B cell (primary cell): Measurements from ENCODE around the gene RABAC1. TPM values are rescaled to one million over a fixed set of nuclear protein-coding genes. Genes with fewer than 3 reads are reported as not detected.

Source experiments
- ATAC-seq: fragments of 200-7000 bp; cut with Tn5 transposase; one replicate; pipeline ENCODE4 v1.10.0; 2021; ENCODE audit warnings: low read depth, mild to moderate bottlenecking, moderate number of reproducible peaks, moderate library complexity
- CTCF ChIA-PET: fragments of 350-600 bp; sonication (Branson Sonifier 250); formaldehyde crosslinking; loops from one replicate; lab custom pipeline; 2021; ENCODE audit warnings: antibody characterized with exemption, inconsistent platforms; lab: Charles Lee
- POLR2A ChIA-PET: fragments of 350-600 bp; sonication (Branson Sonifier 250); formaldehyde crosslinking; loops from one replicate; lab custom pipeline; 2021; ENCODE audit warnings: antibody characterized with exemption; lab: Charles Lee
- DNase-seq: peaks from one replicate; pipeline ENCODE4 v3.0.0; 2013
- H2AFZ ChIP-seq: 2 replicates; pipeline ENCODE4 v1.6.1; 2012; ENCODE audit warnings: mild to moderate bottlenecking, low read depth, low read length; ENCODE audit not compliant: insufficient read depth, poor library complexity, severe bottlenecking
- H3K27ac ChIP-seq, 2 donors: 1 replicate in 1 of 2; 2 replicates in 1 of 2; pipeline ENCODE4 v1.5.1; 2012 to 2013; ENCODE audit warnings: low read length in 2 of 2, mild to moderate bottlenecking in 2 of 2, moderate library complexity in 1 of 2
- H3K27me3 ChIP-seq, 4 experiments: fragments of 200-600 bp in 1 of 4; sonication (generic) in 1 of 4; replicated peaks in 1 of 4; 1 replicate in 2 of 4; 2 replicates in 2 of 4; pipeline versions ENCODE4 v1.6.1 to v1.7.0; 2013 to 2016; ENCODE audit warnings: low read length in 3 of 4, mild to moderate bottlenecking in 2 of 4, mixed read lengths in 1 of 4, moderate library complexity in 1 of 4; ENCODE audit not compliant: insufficient read depth in 4 of 4, control insufficient read depth in 3 of 4; ENCODE audit errors: control extremely low read depth in 1 of 4
- H3K36me3 ChIP-seq, 2 experiments: replicated peaks in 1 of 2; 1 replicate in 1 of 2; 2 replicates in 1 of 2; pipeline versions ENCODE4 v1.6.1 to v1.7.1; 2013; ENCODE audit warnings: low read length in 1 of 2; ENCODE audit not compliant: insufficient read depth in 2 of 2, control insufficient read depth in 1 of 2; ENCODE audit errors: control extremely low read depth in 1 of 2, extremely low read depth in 1 of 2
- H3K4me1 ChIP-seq, 2 donors: fragments of 200-600 bp in 1 of 2; sonication (generic) in 1 of 2; 1 replicate in 1 of 2; 2 replicates in 1 of 2; pipeline versions ENCODE4 v1.5.1 to v1.6.1; 2013 to 2017; ENCODE audit warnings: low read length in 2 of 2; ENCODE audit not compliant: control insufficient read depth in 2 of 2, insufficient read depth in 2 of 2
- H3K4me2 ChIP-seq: replicated peaks from 2 replicates; pipeline ENCODE3; 2012; ENCODE audit warnings: mild to moderate bottlenecking, low read depth, low read length; ENCODE audit not compliant: poor library complexity, severe bottlenecking
- H3K4me3 ChIP-seq, 5 experiments: fragments of 200-600 bp in 1 of 5; sonication (generic) in 1 of 5; 1 replicate in 3 of 5; 2 replicates in 2 of 5; pipeline versions ENCODE4 v1.5.1 to v1.7.0; 2011 to 2016; ENCODE audit warnings: low read length in 4 of 5, mild to moderate bottlenecking in 4 of 5, low read depth in 2 of 5, control low read depth in 1 of 5, moderate library complexity in 1 of 5; ENCODE audit not compliant: insufficient read depth in 1 of 5; ENCODE audit errors: control extremely low read depth in 1 of 5, extremely low read depth in 1 of 5
- H3K79me2 ChIP-seq: fragments of 200-600 bp; sonication (generic); one replicate; pipeline ENCODE4 v1.6.0; 2016; ENCODE audit warnings: low read length; ENCODE audit not compliant: control insufficient read depth, insufficient read depth
- H3K9ac ChIP-seq: fragments of 200-600 bp; sonication (generic); 2 replicates; pipeline ENCODE4 v1.6.1; 2017; ENCODE audit warnings: mild to moderate bottlenecking, low read length, moderate library complexity
- H3K9me3 ChIP-seq, 3 donors: one replicate each; pipeline versions ENCODE4 v1.6.1 to v1.7.1; 2013; ENCODE audit warnings: low read length in 2 of 3; ENCODE audit not compliant: control insufficient read depth in 2 of 3, insufficient read depth in 1 of 3; ENCODE audit errors: control extremely low read depth in 1 of 3
- H4K20me1 ChIP-seq: 2 replicates; pipeline ENCODE4 v1.6.0; 2012; ENCODE audit warnings: mild to moderate bottlenecking, low read length; ENCODE audit not compliant: insufficient read depth, control insufficient read depth, poor library complexity, severe bottlenecking
- H3K27ac Mint-ChIP-seq: one replicate; pipeline ENCODE4 v1.8.0; 2021; ENCODE audit warnings: mixed read lengths
- H3K27me3 Mint-ChIP-seq: one replicate; pipeline ENCODE4 v1.8.0; 2021; ENCODE audit warnings: mixed read lengths
- H3K4me1 Mint-ChIP-seq: one replicate; pipeline ENCODE4 v1.8.0; 2021; ENCODE audit warnings: mixed read lengths
- H3K4me3 Mint-ChIP-seq: one replicate; pipeline ENCODE4 v1.8.0; 2021; ENCODE audit warnings: mixed read lengths
- H3K9me3 Mint-ChIP-seq: one replicate; pipeline ENCODE4 v1.8.0; 2022; ENCODE audit warnings: mixed read lengths; ENCODE audit not compliant: insufficient read depth
- CTCF ChIP-seq: fragments of 200-600 bp; IDR thresholded peaks from one replicate; pipeline ENCODE4 v1.8.0; 2022; ENCODE audit warnings: antibody characterized with exemption, mild to moderate bottlenecking
- EZH2 ChIP-seq: IDR thresholded peaks from 2 replicates; pipeline ENCODE4 v1.6.1; 2012; ENCODE audit warnings: borderline replicate concordance, low read depth, mild to moderate bottlenecking, moderate library complexity, low read length; ENCODE audit not compliant: insufficient read depth, poor library complexity, severe bottlenecking
- WGBS: methylation state at CpG from one replicate; pipeline ENCODE4 v1.1.5; 2013; ENCODE audit warnings: missing lambda C conversion rate; ENCODE audit not compliant: insufficient coverage; 5-methylcytosine and 5-hydroxymethylcytosine counted together
- intact Hi-C: fragments of 100-400 bp; cut with micrococcal nuclease; formaldehyde crosslinking; loops from one replicate; pipeline ENCODE4 v1.10.0; 2022
- polyA plus RNA-seq: library from polyadenylated mRNA; depleted of rRNA; stranded (reverse); fragments of >200 nt; gene quantifications from 2 replicates; pipeline ENCODE4 v1.2.3, GENCODE V29; 2012
- total RNA-seq, 2 donors: library from RNA; stranded (reverse); fragments of 120-200 nt in 1 of 2; gene quantifications; 1 replicate in 1 of 2; 2 replicates in 1 of 2; pipeline versions ENCODE4 v1.2.3 to v1.2.4, GENCODE V29; 2013 to 2022

The RABAC1 gene
- total and polyA plus RNA-seq, 2 donors (not counting 1 experiment from before 2014, with no cell fraction given) = 146 to 190 TPM

GRCh38 chr19:41921577-41922576 lies 37.2 kb downstream of the RABAC1 start:
- Mint-ChIP-seq H3K27ac (no peak overlapping the region), H3K4me1 (peaks cover 21% of the 10 kb centered on the region), H3K27me3 (peaks cover 16% of the 10 kb centered on the region), H3K4me3 (peak overlapping the region; percentile 62), H3K9me3 (no peaks in the 10 kb centered on the region)
- Histone ChIP-seq H3K27ac (no peak overlapping the region), H2AFZ (no peak overlapping the region), H3K27me3 (peaks cover 0 to 43% (median 28%) of the 10 kb centered on the region in 4 experiments), H3K9ac (no peak overlapping the region), H3K36me3 (no peaks in the 10 kb centered on the region), H3K4me2 (peak overlapping the region; percentile 64), H3K9me3 (peaks cover 0 to 22% (median 0%) of the 10 kb centered on the region in 3 donors), H3K79me2 (peaks cover 10% of the 10 kb centered on the region), H3K4me1 (peaks cover 41 to 44% of the 10 kb centered on the region in 2 donors), H3K4me3 (no peak overlapping the region), H4K20me1 (no peaks in the 10 kb centered on the region)
- WGBS = 31% methylated on average over 20 of the region's 22 CpGs
- peak; percentile 24 for ATAC-seq
- intact Hi-C loops = no loop called here
- ChIA-PET POLR2A (interaction anchor here (0.6 to 1.5 kb wide), 6 partner anchors 9 to 44 kb away, joined by 3 to 11 read pairs (median 3); partner anchors contain the start of gene CD79A), CTCF (interaction anchor here (0.7 to 2.0 kb wide), 3 partner anchors 30 to 475 kb away, joined by 3 to 7 read pairs (median 5); no protein-coding TSS in a partner anchor)
- DNase-seq = peak; percentile 27
- TF ChIP-seq EZH2 = no peak
- TF ChIP-seq CTCF = no peak
